SK-N-SH treated with all-trans-retinoic acid at 6 μM for 48 hours (cell line): ENCODE data around the gene GPC6.

Source experiments
- ATAC-seq: fragments of 200-7000 bp; cut with Tn5 transposase; 3 replicates; pipeline ENCODE4 v1.9.1; 2020; ENCODE audit warnings: mild to moderate bottlenecking, moderate library complexity
- ARNTL ChIP-seq: fragments of 450-650 bp; formaldehyde crosslinking; IDR thresholded peaks from 2 replicates; pipeline ENCODE4 v1.5.0; 2020; ENCODE audit warnings: low read depth, mild to moderate bottlenecking, moderate library complexity, borderline replicate concordance
- BACH2 ChIP-seq: fragments of 250-450 bp; sonication (Bioruptor Pico); IDR thresholded peaks from 2 replicates; pipeline ENCODE4 v1.9.0; 2021; ENCODE audit warnings: mild to moderate bottlenecking, borderline replicate concordance
- CREB5 ChIP-seq: fragments of 250-450 bp; sonication (Bioruptor Pico); IDR thresholded peaks from 2 replicates; pipeline ENCODE4 v1.5.1; 2020; ENCODE audit warnings: low read depth, mild to moderate bottlenecking, moderate library complexity
- CSDC2 ChIP-seq: fragments of 250-450 bp; sonication (Bioruptor Pico); IDR thresholded peaks from 2 replicates; pipeline ENCODE4 v1.5.0; 2020; ENCODE audit warnings: mild to moderate bottlenecking, moderate library complexity
- CSRNP3 ChIP-seq: fragments of 250-450 bp; sonication (Bioruptor Pico); IDR thresholded peaks from 2 replicates; pipeline ENCODE4 v1.5.1; 2021; ENCODE audit warnings: mild to moderate bottlenecking, moderate library complexity
- ESRRG ChIP-seq: fragments of 250-450 bp; sonication (Bioruptor Pico); IDR thresholded peaks from 2 replicates; pipeline ENCODE4 v1.6.1; 2021; ENCODE audit warnings: mild to moderate bottlenecking
- GLIS3 ChIP-seq: fragments of 250-450 bp; sonication (Bioruptor Pico); IDR thresholded peaks from 2 replicates; pipeline ENCODE4 v1.5.0; 2020; ENCODE audit warnings: mild to moderate bottlenecking, moderate library complexity
- ISL1 ChIP-seq: fragments of 250-450 bp; sonication (Bioruptor Pico); IDR thresholded peaks from 2 replicates; pipeline ENCODE4 v2.1.2; 2022; ENCODE audit warnings: mild to moderate bottlenecking, moderate library complexity
- OSR1 ChIP-seq: fragments of 250-450 bp; sonication (Bioruptor Pico); IDR thresholded peaks from 2 replicates; pipeline ENCODE4 v1.8.0; 2022; ENCODE audit warnings: moderate library complexity, mild to moderate bottlenecking, inconsistent platforms
- PATZ1 ChIP-seq: fragments of 250-450 bp; sonication (Bioruptor Pico); IDR thresholded peaks from 2 replicates; pipeline ENCODE4 v1.8.0; 2020; ENCODE audit warnings: mild to moderate bottlenecking, moderate library complexity, borderline replicate concordance
- POU6F1 ChIP-seq: fragments of 250-450 bp; sonication (Bioruptor Pico); IDR thresholded peaks from 2 replicates; pipeline ENCODE4 v1.8.0; 2021; ENCODE audit warnings: low read depth, mild to moderate bottlenecking, moderate library complexity, borderline replicate concordance
- PPARA ChIP-seq: fragments of 250-450 bp; sonication (Bioruptor Pico); IDR thresholded peaks from 2 replicates; pipeline ENCODE4 v1.5.0; 2020; ENCODE audit warnings: mild to moderate bottlenecking, borderline replicate concordance
- RARB ChIP-seq: fragments of 250-450 bp; sonication (Bioruptor Pico); IDR thresholded peaks from 2 replicates; pipeline ENCODE4 v1.8.0; 2021; ENCODE audit warnings: mild to moderate bottlenecking, moderate library complexity
- SNAI2 ChIP-seq: fragments of 250-450 bp; sonication (Bioruptor Pico); IDR thresholded peaks from 2 replicates; pipeline ENCODE4 v1.5.0; 2020; ENCODE audit warnings: mild to moderate bottlenecking, moderate library complexity
- TOX ChIP-seq: fragments of 250-450 bp; sonication (Bioruptor Pico); IDR thresholded peaks from 2 replicates; pipeline ENCODE4 v1.8.0; 2021; ENCODE audit warnings: mild to moderate bottlenecking, moderate library complexity, borderline replicate concordance
- TSHZ2 ChIP-seq: fragments of 250-450 bp; sonication (Bioruptor Pico); IDR thresholded peaks from 2 replicates; pipeline ENCODE4 v1.5.0; 2020; ENCODE audit warnings: mild to moderate bottlenecking, moderate library complexity
- ZC3H10 ChIP-seq: fragments of 250-450 bp; sonication (Bioruptor Pico); IDR thresholded peaks from 2 replicates; pipeline ENCODE4 v1.5.1; 2021; ENCODE audit warnings: mild to moderate bottlenecking, moderate library complexity
- ZFP3 ChIP-seq: fragments of 250-450 bp; sonication (Bioruptor Pico); IDR thresholded peaks from 2 replicates; pipeline ENCODE4 v1.5.0; 2020; ENCODE audit warnings: mild to moderate bottlenecking, moderate library complexity
- ZNF565 ChIP-seq: fragments of 450-650 bp; formaldehyde crosslinking; conservative IDR thresholded peaks from 2 replicates; pipeline ENCODE4 v1.5.0; 2020; ENCODE audit warnings: low read depth, mild to moderate bottlenecking, moderate library complexity
- ZNF8 ChIP-seq: fragments of 450-650 bp; formaldehyde crosslinking; IDR thresholded peaks from 2 replicates; pipeline ENCODE4 v1.5.0; 2020; ENCODE audit warnings: mild to moderate bottlenecking, moderate library complexity

GPC6 gene

GRCh38 chr13:94269557-94269956 is 1043.0 kb downstream of the GPC6 start:
- TF ChIP-seq CREB5 (CRISPR knock-in tag) (no peak), ZNF8 (CRISPR knock-in tag) (no peak), OSR1 (CRISPR knock-in tag) (no peak), TOX (CRISPR knock-in tag) (no peak), GLIS3 (CRISPR knock-in tag) (no peak), ARNTL (no peak)

GRCh38 chr13:94270556-94270955 is 1043.9 kb downstream of the GPC6 start:
- no peak for ATAC-seq
- TF ChIP-seq SNAI2, result no peak
- no peak for TF ChIP-seq PATZ1 (CRISPR knock-in tag)
- TF ChIP-seq ZFP3 (CRISPR knock-in tag), result no peak
- TF ChIP-seq PPARA (CRISPR knock-in tag), result no peak
- TF ChIP-seq POU6F1 (CRISPR knock-in tag), result no peak
- TF ChIP-seq ZNF565 (CRISPR knock-in tag), result no peak

More at GRCh38 chr13:94269557-94269956, 1043.0 kb downstream of the GPC6 start:
- no peak for ATAC-seq

- TF ChIP-seq SNAI2 (no peak), CSRNP3 (CRISPR knock-in tag) (no peak), ZC3H10 (CRISPR knock-in tag) (no peak), ZFP3 (CRISPR knock-in tag) (no peak), ARNTL (no peak), RARB (no peak), GLIS3 (CRISPR knock-in tag) (no peak), TOX (CRISPR knock-in tag) (no peak), ZNF8 (CRISPR knock-in tag) (no peak), CSDC2 (CRISPR knock-in tag) (no peak), ISL1 (CRISPR knock-in tag) (no peak), TSHZ2 (CRISPR knock-in tag) (no peak), ZNF565 (CRISPR knock-in tag) (no peak), ESRRG (CRISPR knock-in tag) (no peak), OSR1 (CRISPR knock-in tag) (no peak), BACH2 (CRISPR knock-in tag) (no peak), POU6F1 (CRISPR knock-in tag) (no peak)
- ATAC-seq, result no peak
Measured at GRCh38 chr13:94272038-94272437, 1045.4 kb downstream of the GPC6 start.
